SKM-1 (cell line): ENCODE results near the gene TNS1.

ENCODE experiments used
- DNase-seq: peaks from one replicate; lab custom pipeline; 2025; ENCODE audit not compliant: unreplicated experiment; lab: John Stamatoyannopoulos, UW

The TNS1 gene

GRCh38 chr2:217856159-217856558 lies 146.6 kb downstream of the TNS1 start:
- DNase-seq = no peak

- no peak for DNase-seq
Measured at GRCh38 chr2:217854684-217855420, 147.9 kb downstream of the TNS1 start.

- DNase-seq = no peak
Measured at GRCh38 chr2:217853961-217854360, 148.8 kb downstream of the TNS1 start.

- no peak for DNase-seq
Measured at GRCh38 chr2:217853301-217853881, 149.4 kb downstream of the TNS1 start.

GRCh38 chr2:217852555-217853211 lies 150.1 kb downstream of the TNS1 start:
- no peak for DNase-seq

GRCh38 chr2:217851191-217852020 lies 151.4 kb downstream of the TNS1 start:
- DNase-seq = peak; percentile 23

- DNase-seq = no peak
Measured at GRCh38 chr2:217849154-217849975, 153.4 kb downstream of the TNS1 start.

GRCh38 chr2:217848351-217848957 lies 154.3 kb downstream of the TNS1 start:
- DNase-seq = no peak

- no peak for DNase-seq
Measured at GRCh38 chr2:217847552-217848350, 155.0 kb downstream of the TNS1 start.

GRCh38 chr2:217847115-217847514 lies 155.7 kb downstream of the TNS1 start:
- DNase-seq = no peak

- no peak for DNase-seq
Measured at GRCh38 chr2:217846321-217846743, 156.5 kb downstream of the TNS1 start.

GRCh38 chr2:217845301-217845700 lies 157.5 kb downstream of the TNS1 start:
- no peak for DNase-seq

GRCh38 chr2:217844696-217845095 lies 158.1 kb downstream of the TNS1 start:
- no peak for DNase-seq

- DNase-seq = no peak
Measured at GRCh38 chr2:217843324-217843723, 159.5 kb downstream of the TNS1 start.

- DNase-seq = no peak
Measured at GRCh38 chr2:217842017-217842416, 160.8 kb downstream of the TNS1 start.

GRCh38 chr2:217840522-217840921 lies 162.3 kb downstream of the TNS1 start:
- DNase-seq = no peak

GRCh38 chr2:217839750-217840107 lies 163.1 kb downstream of the TNS1 start:
- no peak for DNase-seq

- DNase-seq = no peak
Measured at GRCh38 chr2:217839073-217839749, 163.6 kb downstream of the TNS1 start.

- no peak for DNase-seq
Measured at GRCh38 chr2:217838409-217838831, 164.4 kb downstream of the TNS1 start.
